KBM-7 (cell line): ENCODE results near the gene PARVA.
A peak's percentile ranks its signal among the peaks of the same experiment; 100 is the strongest.
"Not testable (repeated sequence)": the region's sequence is repeated elsewhere in the genome, so short reads cannot be mapped to it uniquely, and the experiment has no call there.

ENCODE experiments used
- DNase-seq: peaks from one replicate; pipeline ENCODE4 v3.0.0-alpha.2; 2015
- in situ Hi-C: fragments of 300-500 bp; cut with MboI; formaldehyde crosslinking; loops from 2 replicates; pipeline ENCODE4 v1.14.3; 2020; ENCODE audit warnings: low sequenced_read_pairs, low pct_unique_long_range_greater_than_20kb, mixed read lengths

The PARVA gene, protein sequence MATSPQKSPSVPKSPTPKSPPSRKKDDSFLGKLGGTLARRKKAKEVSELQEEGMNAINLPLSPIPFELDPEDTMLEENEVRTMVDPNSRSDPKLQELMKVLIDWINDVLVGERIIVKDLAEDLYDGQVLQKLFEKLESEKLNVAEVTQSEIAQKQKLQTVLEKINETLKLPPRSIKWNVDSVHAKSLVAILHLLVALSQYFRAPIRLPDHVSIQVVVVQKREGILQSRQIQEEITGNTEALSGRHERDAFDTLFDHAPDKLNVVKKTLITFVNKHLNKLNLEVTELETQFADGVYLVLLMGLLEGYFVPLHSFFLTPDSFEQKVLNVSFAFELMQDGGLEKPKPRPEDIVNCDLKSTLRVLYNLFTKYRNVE

DNA sequence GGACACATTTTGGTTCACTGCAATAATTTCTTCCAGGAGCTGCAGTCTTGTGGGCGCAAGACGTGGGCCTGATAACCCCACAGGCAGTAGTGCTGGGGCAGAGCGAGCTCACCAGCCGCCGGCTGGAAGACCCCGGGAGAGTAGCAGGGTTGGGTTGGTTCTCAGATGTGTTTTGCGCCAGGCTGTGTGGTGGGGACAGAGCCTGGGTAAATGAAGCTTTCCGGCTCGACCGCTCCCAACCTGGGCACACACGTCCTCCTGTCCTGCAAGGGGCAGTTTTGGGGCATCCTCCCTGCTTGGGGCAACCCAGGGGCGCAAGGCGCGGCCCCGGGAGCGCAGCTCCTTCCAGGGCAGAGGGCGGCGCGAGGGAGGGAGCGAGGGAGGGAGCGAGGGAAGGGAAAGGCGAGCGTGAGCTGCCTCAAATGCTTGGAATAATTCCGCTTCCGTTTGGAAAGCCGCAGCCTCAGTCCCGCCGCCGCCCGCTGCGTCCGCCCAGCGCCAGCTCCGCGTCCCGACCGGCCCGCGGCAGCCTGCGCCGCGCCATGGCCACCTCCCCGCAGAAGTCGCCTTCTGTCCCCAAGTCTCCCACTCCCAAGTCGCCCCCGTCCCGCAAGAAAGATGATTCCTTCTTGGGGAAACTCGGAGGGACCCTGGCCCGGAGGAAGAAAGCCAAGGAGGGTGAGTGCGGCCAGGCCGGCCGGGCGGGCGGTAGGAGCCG lies at the start of gene PARVA:
Gene PARVA (plus strand): TSS at position 466 of the 718 bp plus-strand sequence. CDS start 77 bp downstream, at position 543.
- no peak for DNase-seq
- in situ Hi-C loops, result no loop called here

DNA sequence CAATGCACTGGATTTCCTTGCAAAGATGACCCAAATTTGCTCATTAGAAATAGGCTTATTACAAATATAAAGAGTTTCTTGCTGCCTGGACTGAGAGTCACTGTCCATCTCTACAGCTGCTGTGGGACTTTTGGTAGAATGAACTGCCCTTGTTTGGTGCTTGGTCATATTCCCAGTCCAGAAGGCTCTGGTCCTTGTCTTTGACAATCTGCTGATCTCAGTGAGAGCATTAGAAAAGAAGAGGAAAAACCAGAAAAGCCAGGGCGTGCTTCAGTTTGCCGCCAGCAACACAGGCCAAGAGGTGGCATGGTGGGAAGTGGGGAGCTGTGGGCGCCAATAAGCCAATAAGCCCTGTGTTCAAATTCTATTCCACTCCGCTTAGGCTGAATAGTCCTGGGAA lies 48.2 kb upstream of the PARVA start:
- no peak for DNase-seq
- in situ Hi-C loops, result no loop called here

GRCh38 chr11:12329797-12330196 lies 47.6 kb upstream of the PARVA start:
- in situ Hi-C loops, result no loop called here
- no peak for DNase-seq

- no peak for DNase-seq
- in situ Hi-C loops, result no loop called here
Measured at GRCh38 chr11:12330485-12331231, 46.7 kb upstream of the PARVA start.

- peak; percentile 68 for DNase-seq
- in situ Hi-C loops, result no loop called here
Measured at GRCh38 chr11:12331239-12331874, 46.0 kb upstream of the PARVA start.

- in situ Hi-C loops, result no loop called here
Measured at GRCh38 chr11:12343526-12343925, 33.8 kb upstream of the PARVA start.

GRCh38 chr11:12353534-12353933 lies 23.8 kb upstream of the PARVA start:
- DNase-seq, result no peak
- in situ Hi-C loops, result no loop called here

More at GRCh38 chr11:12343526-12343925, 33.8 kb upstream of the PARVA start:
- no peak for DNase-seq

DNA sequence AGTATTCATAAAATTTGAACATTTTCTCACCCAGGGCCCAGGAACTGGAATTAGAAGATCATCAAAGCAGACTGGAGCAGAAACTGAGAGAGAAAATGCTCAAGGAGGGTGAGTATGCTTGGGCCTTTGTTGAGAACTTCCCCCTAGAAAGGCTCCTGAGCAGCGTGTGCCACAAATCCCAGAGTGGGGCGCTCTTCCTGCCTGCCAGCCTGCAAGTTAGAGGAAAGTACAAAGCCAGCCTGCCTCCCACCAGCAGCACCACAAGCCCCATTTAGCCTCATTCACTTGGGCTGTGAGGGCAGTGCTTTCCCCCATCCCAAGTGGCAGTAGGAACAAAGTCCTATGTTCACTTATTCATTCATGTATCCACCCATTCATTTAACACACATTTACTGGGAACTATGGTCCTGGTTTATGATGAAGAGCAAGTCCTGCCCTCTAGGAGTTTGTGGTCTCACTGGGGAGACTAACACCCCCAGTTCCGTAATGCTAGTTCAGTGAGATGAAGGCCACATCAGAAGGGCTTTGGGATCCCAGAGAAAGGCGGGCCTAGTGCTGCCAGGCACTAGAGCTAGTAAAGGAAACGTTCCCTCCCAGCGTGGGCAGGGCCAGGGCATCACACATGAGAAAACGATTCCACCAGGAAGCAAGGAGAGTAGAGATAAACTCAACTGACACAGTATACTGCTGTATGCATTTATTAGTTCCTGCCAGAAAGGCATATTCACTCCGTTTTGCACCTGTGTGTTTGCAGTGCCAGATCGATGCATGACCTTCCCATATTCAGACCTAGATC lies 22.4 kb upstream of the PARVA start:
- DNase-seq, result no peak
- in situ Hi-C loops, result no loop called here

DNA sequence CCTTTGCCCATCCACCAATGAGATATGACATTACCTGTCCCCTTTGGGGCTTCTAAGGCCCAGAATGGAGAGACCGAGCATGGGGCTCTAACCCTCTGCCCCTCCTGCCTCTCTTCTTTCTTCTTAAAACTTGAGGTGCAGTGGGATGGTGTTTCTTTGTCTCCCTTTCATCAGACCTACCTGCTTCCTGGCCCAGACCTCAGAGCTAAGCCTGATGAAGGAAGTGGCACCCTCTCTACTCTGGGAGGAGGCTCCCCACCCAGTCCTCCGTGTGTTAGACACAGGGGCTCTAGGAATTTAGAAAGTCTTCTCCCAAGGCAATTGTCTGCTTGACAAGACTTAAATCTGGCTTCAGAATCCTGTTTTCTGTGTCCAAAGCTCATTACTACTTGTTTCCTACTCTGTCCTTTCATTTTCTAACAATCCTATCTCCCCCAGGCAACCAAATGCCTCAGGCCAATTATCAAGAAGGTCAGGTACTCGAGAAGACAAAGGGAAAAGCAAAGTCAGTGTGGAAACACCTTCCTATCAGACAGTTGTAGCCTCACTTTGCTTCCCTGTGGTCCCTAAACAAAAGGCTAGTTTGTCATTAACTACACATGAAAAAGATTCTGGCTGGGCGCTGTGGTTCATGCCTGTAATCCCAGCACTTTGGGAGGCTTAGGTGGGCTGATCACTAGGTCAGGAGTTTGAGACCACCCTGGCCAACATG lies 20.3 kb upstream of the PARVA start:
- no peak for DNase-seq
- in situ Hi-C loops, result no loop called here

- DNase-seq, in situ Hi-C loops: not testable (repeated sequence)
Measured at GRCh38 chr11:12357697-12358096, 19.7 kb upstream of the PARVA start.

DNA sequence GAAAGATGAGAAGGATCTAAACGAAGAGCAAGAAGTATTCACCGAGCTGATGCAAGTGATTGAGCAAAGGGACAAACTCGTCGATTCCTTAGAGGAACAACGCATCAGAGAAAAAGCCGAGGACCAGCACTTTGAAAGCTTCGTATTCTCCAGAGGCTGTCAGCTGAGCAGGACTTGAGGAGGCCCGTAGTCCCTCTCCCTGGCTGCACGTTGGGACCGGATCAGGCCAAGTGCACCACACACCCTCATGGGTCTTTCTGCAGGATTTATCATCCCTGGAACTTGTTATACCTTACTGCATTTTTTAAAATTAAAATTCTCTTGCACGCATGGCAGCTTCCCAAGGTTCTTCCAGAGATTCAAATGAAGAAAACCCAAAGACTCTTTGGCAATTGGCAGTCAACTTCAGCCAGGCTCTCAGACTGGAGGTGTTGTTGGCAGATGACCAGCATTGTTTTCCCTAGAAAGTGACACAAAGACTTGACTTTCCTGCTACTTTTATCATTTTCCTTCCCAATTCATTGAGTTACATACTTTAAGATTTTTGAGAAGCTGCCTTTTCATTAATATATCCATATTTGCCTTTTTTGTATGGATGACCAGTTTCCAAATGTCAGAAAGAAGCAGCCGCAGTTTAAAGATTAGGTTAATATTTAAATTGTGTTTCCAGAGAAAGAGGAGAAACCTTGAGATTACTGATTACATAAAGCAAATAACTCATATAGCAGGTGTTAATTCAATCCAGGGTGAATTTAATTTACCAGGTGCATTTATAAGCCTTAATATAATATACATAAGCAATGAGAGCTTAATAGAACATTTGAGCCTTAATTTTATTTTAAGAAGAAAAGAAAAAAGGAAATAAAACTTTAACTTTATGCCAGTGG lies 18.8 kb upstream of the PARVA start:
- no peak for DNase-seq
- in situ Hi-C loops, result no loop called here

- in situ Hi-C loops, result no loop called here
- no peak for DNase-seq
Measured at GRCh38 chr11:12359761-12360160, 17.6 kb upstream of the PARVA start.

DNA sequence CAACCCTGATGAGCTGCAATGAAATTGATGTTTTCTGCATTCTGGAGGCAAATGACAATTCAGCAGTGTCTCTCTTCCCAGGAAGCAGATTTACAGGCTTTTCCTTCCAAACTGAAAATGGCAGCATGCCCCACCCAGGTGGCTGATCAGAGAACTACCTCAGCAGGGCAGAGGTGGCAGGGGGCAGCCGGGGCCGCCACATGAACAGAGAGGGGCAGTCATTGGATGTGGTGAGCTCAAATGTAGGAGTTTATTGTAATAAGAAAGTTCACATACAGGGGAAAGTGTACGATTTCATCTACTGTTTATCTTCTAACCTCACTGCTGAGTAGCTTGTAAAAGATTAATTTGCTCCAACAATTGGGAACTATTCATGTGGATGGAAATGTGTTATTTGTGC lies 15.7 kb upstream of the PARVA start:
- in situ Hi-C loops, result no loop called here
- no peak for DNase-seq

GRCh38 chr11:12362857-12363256 lies 14.5 kb upstream of the PARVA start:
- DNase-seq, result no peak
- in situ Hi-C loops, result no loop called here

DNA sequence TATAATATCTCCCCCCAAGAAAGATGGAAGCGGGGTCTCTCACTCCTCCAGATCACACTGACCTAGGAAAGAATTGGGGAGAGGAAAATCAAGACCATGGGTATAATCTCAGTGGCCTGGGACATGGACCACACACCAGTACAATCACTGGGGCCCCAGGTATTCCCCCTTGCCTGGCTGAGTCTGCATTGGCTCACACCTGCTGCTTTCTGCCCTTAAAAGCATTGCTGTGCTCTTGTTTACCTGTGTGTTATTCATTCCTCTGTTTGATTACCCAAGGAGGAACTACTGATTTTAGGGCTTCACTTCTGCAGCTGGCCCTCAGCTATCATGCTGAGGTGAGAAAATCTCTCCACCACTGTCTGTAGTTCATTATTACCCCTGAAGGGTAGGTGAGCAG lies 14.0 kb upstream of the PARVA start:
- in situ Hi-C loops, result no loop called here
- DNase-seq, result no peak

- in situ Hi-C loops, DNase-seq: not testable (repeated sequence)
Measured at GRCh38 chr11:12365965-12366575, 11.3 kb upstream of the PARVA start.

GRCh38 chr11:12367057-12367456 lies 10.3 kb upstream of the PARVA start:
- in situ Hi-C loops, DNase-seq: not testable (repeated sequence)
